ENCODE data around the gene RASA3.
"Not testable (repeated sequence)": the region's sequence is repeated elsewhere in the genome, so short reads cannot be mapped to it uniquely, and the experiment has no call there.

The RASA3 gene

DNA sequence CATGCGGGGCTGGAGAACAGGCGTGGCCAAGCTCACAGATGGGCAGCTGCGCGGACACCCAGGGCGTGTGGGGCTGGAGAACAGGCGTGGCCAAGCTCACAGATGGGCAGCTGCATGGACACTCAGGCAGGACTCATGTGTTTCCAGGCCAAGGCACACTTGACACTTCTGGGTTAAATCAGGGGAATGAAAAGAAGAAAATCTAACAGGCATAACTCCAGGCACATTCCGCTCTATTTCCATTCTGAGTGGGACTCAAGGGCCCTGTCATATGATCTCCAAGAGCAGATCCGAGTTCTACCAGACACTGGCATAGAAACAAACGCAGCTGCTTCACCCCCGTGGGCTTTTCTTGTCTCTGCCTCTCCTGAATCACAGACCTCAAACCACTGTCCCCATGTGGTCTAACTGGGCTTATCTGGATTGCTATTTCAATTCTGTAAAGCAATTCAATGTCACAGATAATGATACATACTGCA lies 141.2 kb downstream of the RASA3 start:
- Histone ChIP-seq H3K9ac (ENCODE audit: low read length) (no peak overlapping the region), H3K9me2 (replicated peaks; ENCODE audit: insufficient read depth, low read length) (no peaks in the 10 kb centered on the region), H3F3A (ENCODE audit: insufficient read depth, low read length) (no peaks in the 10 kb centered on the region; the same call in 1 of the 2 replicates), H3K27ac (ENCODE audit: low read length) (no peak overlapping the region), H3K36me3 (replicated peaks; ENCODE audit: insufficient read depth, low read length) (peaks cover 13% of the 10 kb centered on the region), H3K4me2 (ENCODE audit: low read depth, low read length) (no peak overlapping the region), H3K79me2 (ENCODE audit: low read length) (peaks cover 19% of the 10 kb centered on the region), H3K4me3 (ENCODE audit: low read length) (no peak overlapping the region), H3K9me3 (replicated peaks; ENCODE audit: insufficient read depth, low read length) (no peaks in the 10 kb centered on the region), H2AFZ (ENCODE audit: low read length) (no peak overlapping the region), H3K27me3 (replicated peaks; ENCODE audit: insufficient read depth, low read length) (no peaks in the 10 kb centered on the region), H4K20me1 (ENCODE audit: insufficient read depth, low read length) (no peaks in the 10 kb centered on the region), H3K4me1 (ENCODE audit: low read length) (no peaks in the 10 kb centered on the region)
- no peak for TF ChIP-seq EZH2 (optimal IDR thresholded peaks at IDR 0.05; ENCODE audit: low read depth, low read length)
- TF ChIP-seq, protein P1, sequence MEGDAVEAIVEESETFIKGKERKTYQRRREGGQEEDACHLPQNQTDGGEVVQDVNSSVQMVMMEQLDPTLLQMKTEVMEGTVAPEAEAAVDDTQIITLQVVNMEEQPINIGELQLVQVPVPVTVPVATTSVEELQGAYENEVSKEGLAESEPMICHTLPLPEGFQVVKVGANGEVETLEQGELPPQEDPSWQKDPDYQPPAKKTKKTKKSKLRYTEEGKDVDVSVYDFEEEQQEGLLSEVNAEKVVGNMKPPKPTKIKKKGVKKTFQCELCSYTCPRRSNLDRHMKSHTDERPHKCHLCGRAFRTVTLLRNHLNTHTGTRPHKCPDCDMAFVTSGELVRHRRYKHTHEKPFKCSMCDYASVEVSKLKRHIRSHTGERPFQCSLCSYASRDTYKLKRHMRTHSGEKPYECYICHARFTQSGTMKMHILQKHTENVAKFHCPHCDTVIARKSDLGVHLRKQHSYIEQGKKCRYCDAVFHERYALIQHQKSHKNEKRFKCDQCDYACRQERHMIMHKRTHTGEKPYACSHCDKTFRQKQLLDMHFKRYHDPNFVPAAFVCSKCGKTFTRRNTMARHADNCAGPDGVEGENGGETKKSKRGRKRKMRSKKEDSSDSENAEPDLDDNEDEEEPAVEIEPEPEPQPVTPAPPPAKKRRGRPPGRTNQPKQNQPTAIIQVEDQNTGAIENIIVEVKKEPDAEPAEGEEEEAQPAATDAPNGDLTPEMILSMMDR (IDR thresholded peaks at IDR 0.05; ENCODE audit: low read length), result no peak
- no peak for TF ChIP-seq EZH2phosphoT487 (IDR thresholded peaks at IDR 0.05; ENCODE audit: low read length)
- no peak for DNase-seq

DNA sequence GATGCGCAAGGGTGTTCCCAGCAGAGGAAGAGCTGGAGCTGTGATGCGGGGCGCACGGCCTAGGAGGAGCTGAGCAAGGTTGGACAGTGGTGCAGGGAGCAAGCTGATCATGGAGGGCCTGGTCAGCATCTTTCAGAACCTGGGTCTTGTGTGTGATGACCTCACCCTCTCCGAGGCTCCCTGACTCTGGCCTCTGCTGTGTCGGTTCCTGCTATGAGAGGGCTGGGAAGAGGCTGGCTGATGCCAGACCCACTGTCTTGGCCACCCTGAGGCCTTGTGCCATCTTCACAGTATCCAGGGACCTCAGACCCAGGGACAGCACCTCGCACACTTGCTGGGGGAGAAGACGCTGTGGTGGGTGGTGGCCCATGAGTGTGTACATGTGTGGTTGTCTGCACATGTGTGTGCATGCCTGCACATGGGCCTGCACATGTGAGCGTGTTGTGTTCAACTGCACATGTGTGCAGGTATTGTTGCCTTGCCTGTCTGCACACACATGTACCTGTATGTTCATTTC lies 142.0 kb downstream of the RASA3 start:
- Histone ChIP-seq H3K9ac (ENCODE audit: low read length) (no peak overlapping the region), H3K79me2 (ENCODE audit: low read length) (peaks cover 19% of the 10 kb centered on the region), H3K4me2 (ENCODE audit: low read depth, low read length) (no peak overlapping the region), H3K9me3 (replicated peaks; ENCODE audit: insufficient read depth, low read length) (no peaks in the 10 kb centered on the region), H3F3A (ENCODE audit: insufficient read depth, low read length) (no peaks in the 10 kb centered on the region; the same call in 1 of the 2 replicates), H3K36me3 (replicated peaks; ENCODE audit: insufficient read depth, low read length) (peaks cover 13% of the 10 kb centered on the region), H4K20me1 (ENCODE audit: insufficient read depth, low read length) (no peaks in the 10 kb centered on the region), H2AFZ (ENCODE audit: low read length) (no peak overlapping the region), H3K27me3 (replicated peaks; ENCODE audit: insufficient read depth, low read length) (no peaks in the 10 kb centered on the region), H3K4me3 (ENCODE audit: low read length) (no peak overlapping the region), H3K9me2 (replicated peaks; ENCODE audit: insufficient read depth, low read length) (no peaks in the 10 kb centered on the region), H3K27ac (ENCODE audit: low read length) (no peak overlapping the region), H3K4me1 (ENCODE audit: low read length) (no peaks in the 10 kb centered on the region)
- DNase-seq, result no peak
- TF ChIP-seq EZH2phosphoT487 (IDR thresholded peaks at IDR 0.05; ENCODE audit: low read length), result no peak
- TF ChIP-seq, protein P1 (IDR thresholded peaks at IDR 0.05; ENCODE audit: low read length), result no peak
- no peak for TF ChIP-seq EZH2 (optimal IDR thresholded peaks at IDR 0.05; ENCODE audit: low read depth, low read length)

- TF ChIP-seq EZH2 (optimal IDR thresholded peaks at IDR 0.05; ENCODE audit: low read depth, low read length) (no peak), EZH2phosphoT487 (IDR thresholded peaks at IDR 0.05; ENCODE audit: low read length) (no peak)
- TF ChIP-seq, protein P1 (IDR thresholded peaks at IDR 0.05; ENCODE audit: low read length), result no peak
- Histone ChIP-seq H3K9ac (ENCODE audit: low read length) (no peak overlapping the region), H3K9me2 (replicated peaks; ENCODE audit: insufficient read depth, low read length) (no peaks in the 10 kb centered on the region), H2AFZ (ENCODE audit: low read length) (no peak overlapping the region), H3K27ac (ENCODE audit: low read length) (no peak overlapping the region), H3K4me1 (ENCODE audit: low read length) (no peaks in the 10 kb centered on the region), H3K4me2 (ENCODE audit: low read depth, low read length) (no peak overlapping the region), H3K79me2 (ENCODE audit: low read length) (peaks cover 19% of the 10 kb centered on the region), H4K20me1 (ENCODE audit: insufficient read depth, low read length) (no peaks in the 10 kb centered on the region), H3K9me3 (replicated peaks; ENCODE audit: insufficient read depth, low read length) (no peaks in the 10 kb centered on the region), H3F3A (ENCODE audit: insufficient read depth, low read length) (no peaks in the 10 kb centered on the region; the same call in 1 of the 2 replicates), H3K4me3 (ENCODE audit: low read length) (no peak overlapping the region), H3K27me3 (replicated peaks; ENCODE audit: insufficient read depth, low read length) (no peaks in the 10 kb centered on the region), H3K36me3 (replicated peaks; ENCODE audit: insufficient read depth, low read length) (peaks cover 13% of the 10 kb centered on the region)
- DNase-seq, result no peak
Measured at GRCh38 chr13:113989585-113990300, 142.7 kb downstream of the RASA3 start.

GRCh38 chr13:113988859-113989258 lies 143.6 kb downstream of the RASA3 start:
- not testable (repeated sequence) for H3K9me2 ChIP-seq (replicated peaks; ENCODE audit: insufficient read depth, low read length); DNase-seq; H3K4me3 ChIP-seq (ENCODE audit: low read length); H3K27ac ChIP-seq (ENCODE audit: low read length); H4K20me1 ChIP-seq (ENCODE audit: insufficient read depth, low read length); H3K27me3 ChIP-seq (replicated peaks; ENCODE audit: insufficient read depth, low read length); H3K4me2 ChIP-seq (ENCODE audit: low read depth, low read length); H3K9me3 ChIP-seq (replicated peaks; ENCODE audit: insufficient read depth, low read length); H2AFZ ChIP-seq (ENCODE audit: low read length); H3K4me1 ChIP-seq (ENCODE audit: low read length); H3F3A ChIP-seq (ENCODE audit: insufficient read depth, low read length); H3K36me3 ChIP-seq (replicated peaks; ENCODE audit: insufficient read depth, low read length); H3K9ac ChIP-seq (ENCODE audit: low read length)
- H3K79me2 ChIP-seq (ENCODE audit: low read length), result peaks cover 19% of the 10 kb centered on the region

Measured in MM.1S (cell line).